ENCODE data around the gene PSMB9.
A peak's percentile ranks its signal among the peaks of the same experiment; 100 is the strongest.

Gene PSMB9

GRCh38 chr6:32840604-32841246 is 13.3 kb upstream of the PSMB9 start:
- no peak for DNase-seq

GRCh38 chr6:32842021-32842650 is 11.9 kb upstream of the PSMB9 start:
- no peak for DNase-seq

DNA sequence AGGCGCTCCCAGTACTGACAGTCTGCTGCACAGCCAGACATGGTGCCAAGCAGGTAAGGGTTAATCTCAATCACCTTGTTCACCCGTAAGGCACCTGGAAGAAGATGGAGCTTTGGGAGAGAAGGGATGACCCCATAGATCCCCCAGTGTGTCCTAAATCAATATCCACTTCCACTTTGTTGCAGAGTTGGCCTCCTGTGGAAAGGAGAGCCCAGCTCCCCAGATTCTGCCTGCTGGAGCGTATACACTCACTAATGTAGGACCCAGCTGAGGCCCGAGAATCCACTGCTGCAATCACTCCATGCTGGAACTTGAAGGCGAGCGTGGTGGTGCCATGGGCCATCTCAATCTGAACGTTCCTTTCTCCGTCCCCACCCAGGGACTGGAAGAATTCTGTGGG is 11.3 kb upstream of the PSMB9 start:
- DNase-seq = no peak

DNA sequence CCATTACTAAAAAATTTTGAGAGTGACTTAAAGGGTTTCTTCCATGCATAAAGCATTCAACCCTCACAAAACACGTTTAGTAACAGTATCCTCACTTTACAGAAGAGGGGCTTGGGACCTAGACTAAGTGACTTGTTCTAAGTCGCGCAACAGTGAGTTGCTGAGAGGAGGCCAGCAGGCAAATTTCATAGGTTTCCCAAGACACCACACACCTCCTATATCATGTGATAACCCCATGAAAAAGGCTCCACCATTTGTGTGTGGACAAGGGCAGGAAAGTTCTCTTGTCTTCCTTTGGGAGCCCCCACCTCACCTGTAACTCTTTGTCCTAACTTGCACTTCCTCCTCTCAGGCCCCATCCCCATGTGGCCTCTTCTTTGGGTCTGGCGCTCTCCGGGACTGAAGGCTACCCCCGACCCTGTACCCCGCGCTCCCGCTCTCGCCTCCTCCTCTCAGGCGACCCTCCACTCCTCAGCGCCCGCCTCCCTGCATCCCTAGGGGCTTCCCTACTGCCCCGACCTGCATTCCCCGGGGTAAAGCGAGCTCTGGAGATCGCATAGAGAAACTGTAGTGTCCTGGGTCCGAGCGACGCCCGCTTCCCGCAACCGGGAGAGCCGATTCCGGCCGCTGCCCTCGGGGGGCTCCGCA is 10.5 kb upstream of the PSMB9 start:
- peak in 3 of 4 experiments; percentile 15 to 24 (median 16) for DNase-seq

DNA sequence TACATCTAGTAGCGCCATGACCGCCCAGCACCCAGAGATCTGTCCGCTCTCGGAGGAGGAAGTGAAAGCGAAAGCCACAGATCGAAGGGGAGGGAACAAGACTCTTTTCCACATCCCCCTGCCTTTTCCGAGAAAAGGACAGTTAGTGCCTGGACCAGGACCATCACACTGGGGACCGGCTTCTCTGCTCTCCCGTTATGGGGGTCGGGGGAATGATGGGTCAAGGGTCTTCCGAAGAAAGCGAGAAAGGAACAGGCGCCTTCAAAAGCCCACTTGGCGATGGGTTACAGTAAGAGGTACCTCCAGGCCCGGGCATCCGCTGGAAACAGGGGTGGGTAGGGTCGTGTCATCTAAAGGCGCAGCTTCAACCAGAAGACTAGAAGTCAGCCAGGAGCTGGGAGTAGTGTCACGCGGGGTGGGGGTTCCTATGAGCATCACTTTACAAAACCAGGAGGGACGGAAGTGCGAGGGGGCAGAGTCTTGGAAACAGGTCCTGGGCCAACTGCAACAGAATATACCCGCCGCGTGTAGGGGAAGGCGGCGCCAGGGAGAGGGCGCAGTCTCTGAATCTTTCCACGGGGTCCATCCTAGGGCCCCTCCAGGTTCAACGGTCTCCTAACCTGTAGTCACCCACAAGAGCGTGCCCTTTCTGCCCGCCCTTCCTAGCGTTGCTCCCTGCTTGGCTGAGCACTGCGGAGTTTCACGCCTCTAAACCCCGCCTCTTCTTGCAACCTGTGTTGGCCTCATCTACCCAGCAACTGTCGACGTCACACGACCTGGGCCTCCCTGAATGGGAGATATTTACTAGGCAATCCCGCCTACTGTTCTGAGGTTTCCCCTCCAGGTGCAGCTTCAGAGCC is 9.8 kb upstream of the PSMB9 start, which contains the start of gene PSMB8:
TSS of gene PSMB8 (minus strand) at position 69 of the 860 bp plus-strand sequence. CDS start at position 18, 51 bp downstream.
- DNase-seq = peak; percentile 94 to 95 (median 94)

- no peak for DNase-seq
Measured at GRCh38 chr6:32844839-32845383, 9.1 kb upstream of the PSMB9 start.

DNA sequence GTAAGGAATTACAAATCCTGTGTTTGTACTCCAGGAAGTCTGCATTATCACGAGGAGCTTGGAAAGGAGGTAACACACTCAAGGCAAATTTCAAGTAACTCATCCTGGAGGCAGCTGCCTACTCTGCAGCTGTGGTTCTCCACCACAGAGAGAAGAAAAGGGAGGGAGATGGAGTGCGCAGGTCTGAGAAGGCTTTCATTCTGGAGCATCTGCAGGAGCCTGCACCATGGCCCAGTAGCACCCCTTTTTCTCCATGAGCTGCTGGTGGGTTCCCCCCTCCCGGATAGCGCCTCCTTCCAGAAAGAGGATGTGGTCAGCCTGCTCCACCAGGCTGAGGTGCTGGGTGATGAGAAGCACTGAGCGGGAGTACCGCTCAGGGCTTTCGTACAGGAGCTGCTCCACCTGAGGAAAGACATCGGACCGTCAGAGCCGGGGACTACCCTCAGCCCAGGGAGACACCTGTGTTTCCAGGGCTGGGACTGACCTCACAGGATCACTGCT is 8.6 kb upstream of the PSMB9 start:
- peak; percentile 41 to 64 (median 56) for DNase-seq

- no peak for DNase-seq
Measured at GRCh38 chr6:32847004-32847403, 7.0 kb upstream of the PSMB9 start.

- no peak for DNase-seq
Measured at GRCh38 chr6:32847795-32848194, 6.2 kb upstream of the PSMB9 start.

DNA sequence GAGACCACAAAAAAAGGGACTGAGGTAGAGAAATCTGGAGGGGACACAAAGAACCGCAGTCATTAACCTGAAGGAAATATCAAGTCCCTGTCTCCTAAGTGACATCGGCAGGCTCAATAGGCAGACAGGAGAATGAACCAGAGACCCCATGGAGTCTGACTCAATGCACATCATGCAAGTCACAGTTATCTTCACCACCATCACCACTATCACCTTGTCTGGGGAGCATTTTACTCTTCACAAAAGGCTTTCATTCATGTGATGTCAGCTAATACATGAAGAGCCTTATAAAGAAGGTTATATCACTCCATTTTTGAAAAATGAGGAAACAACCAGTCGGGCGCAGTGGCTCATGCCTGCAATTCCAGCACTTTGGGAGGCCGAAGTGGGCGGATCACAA is 4.9 kb upstream of the PSMB9 start:
- no peak for DNase-seq

DNA sequence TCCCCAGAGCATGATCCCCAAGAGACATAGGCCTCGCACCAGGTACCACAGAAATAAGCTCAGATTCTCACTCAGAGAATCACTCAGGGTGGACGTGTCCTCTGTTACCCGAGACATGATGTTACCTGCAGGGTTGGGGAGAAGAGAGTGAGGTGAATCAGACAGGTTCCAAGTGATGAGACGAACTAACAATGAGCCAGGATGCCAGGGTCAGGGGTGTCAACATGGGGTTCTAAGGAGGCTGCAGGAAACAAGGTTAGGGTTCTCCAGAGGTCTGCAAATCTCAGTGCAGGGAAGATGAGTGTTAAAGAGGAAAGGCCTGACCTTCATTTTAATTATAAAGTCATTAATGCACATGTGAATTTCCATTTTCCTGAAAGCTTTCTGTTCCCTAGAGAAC is 3.0 kb upstream of the PSMB9 start:
- DNase-seq = no peak

- DNase-seq = peak; percentile 16 to 45 (median 30)
Measured at GRCh38 chr6:32852018-32852843, 1.8 kb upstream of the PSMB9 start.

DNA sequence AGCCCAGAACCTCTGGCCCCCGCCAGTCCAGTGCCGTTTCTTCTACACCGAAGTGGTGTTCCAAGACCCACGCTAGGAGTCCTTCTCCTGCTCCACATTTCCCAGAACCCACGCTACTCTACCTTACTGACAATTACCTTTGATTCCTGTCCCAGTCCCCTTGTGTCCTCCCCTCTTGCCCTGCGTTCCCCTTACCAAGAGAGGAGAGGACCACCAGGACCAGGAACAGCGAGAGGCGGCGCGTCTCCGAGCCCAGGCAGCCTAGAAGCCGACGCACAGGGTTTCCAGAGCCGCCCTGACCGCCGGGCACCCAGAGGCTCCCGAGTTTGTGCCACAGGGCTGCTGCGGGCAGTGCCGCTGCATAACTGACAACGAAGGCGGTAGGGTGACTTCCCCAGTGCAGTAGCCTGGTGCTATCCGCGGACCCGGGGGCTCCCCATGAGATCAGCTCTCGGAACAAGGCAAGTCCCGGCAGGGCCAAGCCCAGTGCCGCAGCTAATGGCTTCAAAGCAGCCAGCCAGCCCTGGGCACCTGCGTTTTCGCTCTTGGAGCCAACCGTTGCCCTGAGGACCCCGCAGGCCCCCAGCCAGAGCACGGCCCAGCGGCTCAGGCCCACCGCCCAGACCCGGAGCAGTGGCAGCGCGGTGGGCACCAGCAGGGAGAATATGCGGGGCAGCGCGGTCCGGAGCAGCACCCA is 1.0 kb upstream of the PSMB9 start:
- DNase-seq = peak; percentile 62 to 87 (median 74)

DNA sequence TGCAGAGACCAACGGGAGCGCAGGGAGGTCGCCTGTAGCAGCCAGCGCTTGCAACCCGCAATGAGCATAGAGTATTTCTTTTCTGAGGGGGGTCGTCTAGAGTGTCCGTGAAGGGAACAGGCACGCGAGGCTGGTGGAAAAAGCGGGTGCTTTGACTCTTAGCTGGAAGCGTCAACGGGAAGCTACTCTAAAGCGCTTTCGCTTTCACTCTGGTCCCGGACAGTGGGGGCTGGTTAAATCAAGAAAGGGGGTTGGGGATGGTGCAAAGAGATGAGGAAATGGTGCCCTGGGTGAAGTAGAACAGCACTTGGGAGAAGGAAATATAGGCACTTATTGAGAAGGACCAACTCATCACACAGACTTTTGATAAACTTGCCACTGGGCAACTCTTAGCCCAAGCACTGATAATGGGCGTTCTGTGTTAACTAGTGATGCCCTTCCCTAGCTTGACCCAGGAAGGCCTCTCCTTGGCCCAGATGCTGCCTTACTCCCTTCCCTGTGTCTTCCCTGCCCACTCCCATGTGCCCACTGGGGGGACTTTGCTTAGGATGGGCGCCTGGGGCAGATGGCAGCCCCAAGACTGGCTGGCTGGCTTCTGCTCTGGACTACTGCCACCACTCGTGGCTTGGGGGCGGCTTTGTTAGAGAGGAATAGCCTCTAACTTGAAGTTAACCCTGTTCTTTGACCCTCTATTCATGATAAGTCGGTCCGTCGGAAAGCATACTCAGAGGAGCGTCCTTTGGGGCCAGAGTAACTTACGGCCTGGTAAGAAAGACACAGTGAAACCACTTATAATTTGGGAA is 585 bp downstream of the PSMB9 start:
- peak; percentile 38 to 67 (median 58) for DNase-seq

- DNase-seq = no peak
Measured at GRCh38 chr6:32855467-32856174, 1.6 kb downstream of the PSMB9 start.

- no peak for DNase-seq
Measured at GRCh38 chr6:32857156-32857891, 3.3 kb downstream of the PSMB9 start.

GRCh38 chr6:32858194-32858593 is 4.2 kb downstream of the PSMB9 start:
- no peak for DNase-seq

DNA sequence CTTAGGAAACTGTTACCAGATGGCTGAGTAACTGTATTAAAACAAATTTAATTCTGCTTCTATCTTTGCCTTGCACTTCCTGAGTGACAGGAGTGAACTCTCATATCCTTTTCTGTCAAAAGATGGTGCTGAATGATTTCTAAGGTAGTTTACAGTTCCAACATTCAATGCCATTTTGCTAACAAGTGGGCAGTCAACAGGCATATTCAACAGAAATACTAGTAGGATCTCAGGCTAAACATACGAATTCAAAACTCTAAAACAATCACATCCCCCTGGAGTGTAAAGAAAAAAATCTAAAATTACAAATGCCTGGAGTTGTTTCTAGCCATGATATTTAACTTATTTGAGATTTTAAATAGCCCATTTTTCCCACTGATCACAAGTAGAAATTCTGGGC is 6.7 kb downstream of the PSMB9 start:
- DNase-seq = no peak

- no peak for DNase-seq
Measured at GRCh38 chr6:32862725-32863124, 8.7 kb downstream of the PSMB9 start.
